ENCODE results near the gene SLCO4A1. TPM values are rescaled to one million over a fixed set of nuclear protein-coding genes. Genes with fewer than 3 reads are reported as not detected.

Gene SLCO4A1
- total RNA-seq, 5 donors from 2014 or later (not counting 1 experiment from before 2014, with no cell fraction given) = 0.98 to 7.2 (median 5.4) TPM

- H3K36me3 Mint-ChIP-seq = no peaks in the 10 kb centered on the region
- Histone ChIP-seq H3K36me3 (ENCODE audit: control insufficient read depth in 2 of 2, extremely low read depth in 1 of 2, insufficient read depth in 1 of 2, low read length in 1 of 2) (no peaks in the 10 kb centered on the region), H3K27me3 (replicated peaks in 1 of 2; ENCODE audit: control insufficient read depth in 2 of 2, extremely low read depth in 1 of 2, insufficient read depth in 2 of 2, low read length in 1 of 2) (peaks cover 5 to 61% of the 10 kb centered on the region in 2 experiments), H3K4me1 (ENCODE audit: control insufficient read depth in 1 of 2, extremely low read depth in 1 of 2, insufficient read depth in 2 of 2, low read length in 2 of 2) (peaks cover 6 to 19% of the 10 kb centered on the region in 2 experiments), H3K27ac (ENCODE audit: low read length) (no peak overlapping the region), H3K9me3 (no peaks in the 10 kb centered on the region), H3K4me3 (ENCODE audit: control insufficient read depth in 1 of 2, extremely low read depth in 1 of 2, low read length in 1 of 2) (peak overlapping the region in 1 of 2 donors; percentile 51)
- no peak overlapping the region for H3K27ac Mint-ChIP-seq
- peak overlapping the region in 2 of 3 donors; percentile 56 to 70 for H3K4me3 Mint-ChIP-seq
- DNase-seq = no peak
- H3K27me3 Mint-ChIP-seq = peaks cover 11 to 37% of the 10 kb centered on the region in 2 donors
- ChIA-PET CTCF (interaction anchor here (0.6 kb wide), 2 partner anchors 19 to 29 kb away, joined by 4 to 7 read pairs; no protein-coding TSS in a partner anchor), POLR2A (no interaction called here)
- H3K9me3 Mint-ChIP-seq = no peaks in the 10 kb centered on the region
- 69% methylated on average over 14 of the region's 16 CpGs for WGBS (ENCODE audit: insufficient coverage)
- peaks cover 7 to 27% (median 15%) of the 10 kb centered on the region in 3 donors for H3K4me1 Mint-ChIP-seq
- no peak for ATAC-seq (replicated peaks in 1 of 4)
These were observed 65.1 kb downstream of the SLCO4A1 start for GRCh38 chr20:62707276-62707920.

GRCh38 chr20:62707921-62708521 is 65.7 kb downstream of the SLCO4A1 start:
- CTCF ChIA-PET = interaction anchor here in 1 of 2 donors (0.6 kb wide), 1 partner anchor 20 kb away, joined by 7 read pairs; no protein-coding TSS in a partner anchor

GRCh38 chr20:62708591-62709536 is 66.6 kb downstream of the SLCO4A1 start, which contains the start of gene NTSR1:
NTSR1 (plus strand) TSS chr20:62708836; CDS start chr20:62709208, 372 bp downstream.
- Mint-ChIP-seq H3K27me3 (peaks cover 11 to 35% of the 10 kb centered on the region in 2 donors), H3K27ac (no peak within 1 kb of the TSS), H3K4me3 (peak within 1 kb of the TSS; percentile 47 to 70 (median 56)), H3K36me3 (no peaks in the 10 kb centered on the region), H3K9me3 (no peaks in the 10 kb centered on the region), H3K4me1 (peaks cover 0 to 22% (median 11%) of the 10 kb centered on the region in 3 donors)
- ChIA-PET CTCF (no interaction called here), POLR2A (no interaction called here)
- ATAC-seq (replicated peaks in 1 of 4) (peak; percentile 35 to 52 (median 41)), DNase-seq (no peak)
- H3K27ac ChIP-seq (ENCODE audit: low read length) = no peak within 1 kb of the TSS
- 15% methylated on average over 112 of the region's 124 CpGs for WGBS (ENCODE audit: insufficient coverage)
- H3K27me3 ChIP-seq (replicated peaks in 1 of 2; ENCODE audit: control insufficient read depth in 2 of 2, extremely low read depth in 1 of 2, insufficient read depth in 2 of 2, low read length in 1 of 2) = peaks cover 5 to 57% of the 10 kb centered on the region in 2 experiments
- H3K9me3 ChIP-seq = no peaks in the 10 kb centered on the region
- no peaks in the 10 kb centered on the region for H3K36me3 ChIP-seq (ENCODE audit: control insufficient read depth in 2 of 2, extremely low read depth in 1 of 2, insufficient read depth in 1 of 2, low read length in 1 of 2)
- H3K4me1 ChIP-seq (ENCODE audit: control insufficient read depth in 1 of 2, extremely low read depth in 1 of 2, insufficient read depth in 2 of 2, low read length in 2 of 2) = peaks cover 6 to 15% of the 10 kb centered on the region in 2 experiments
- peak within 1 kb of the TSS in 1 of 2 donors; percentile 51 for H3K4me3 ChIP-seq (ENCODE audit: control insufficient read depth in 1 of 2, extremely low read depth in 1 of 2, low read length in 1 of 2)

More at GRCh38 chr20:62707921-62708521, 65.7 kb downstream of the SLCO4A1 start:
- peak overlapping the region in 1 of 2 donors; percentile 51 for H3K4me3 ChIP-seq (ENCODE audit: control insufficient read depth in 1 of 2, extremely low read depth in 1 of 2, low read length in 1 of 2)
- no peaks in the 10 kb centered on the region for H3K36me3 ChIP-seq (ENCODE audit: control insufficient read depth in 2 of 2, extremely low read depth in 1 of 2, insufficient read depth in 1 of 2, low read length in 1 of 2)
- DNase-seq (peak in 11 of 35 experiments; percentile 10 to 34 (median 17)), ATAC-seq (replicated peaks in 1 of 4) (peak in 3 of 4 experiments; percentile 23 to 65 (median 30))
- POLR2A ChIA-PET = no interaction called here
- Mint-ChIP-seq H3K36me3 (no peaks in the 10 kb centered on the region), H3K4me1 (peaks cover 7 to 27% (median 15%) of the 10 kb centered on the region in 3 donors), H3K27me3 (peaks cover 11 to 37% of the 10 kb centered on the region in 2 donors), H3K4me3 (peak overlapping the region; percentile 47 to 70 (median 56)), H3K27ac (no peak overlapping the region), H3K9me3 (no peaks in the 10 kb centered on the region)
- H3K27ac ChIP-seq (ENCODE audit: low read length) = no peak overlapping the region
- H3K9me3 ChIP-seq = no peaks in the 10 kb centered on the region
- 1% methylated on average over 12 of the region's 20 CpGs for WGBS (ENCODE audit: insufficient coverage)
- peaks cover 6 to 19% of the 10 kb centered on the region in 2 experiments for H3K4me1 ChIP-seq (ENCODE audit: control insufficient read depth in 1 of 2, extremely low read depth in 1 of 2, insufficient read depth in 2 of 2, low read length in 2 of 2)
- H3K27me3 ChIP-seq (replicated peaks in 1 of 2; ENCODE audit: control insufficient read depth in 2 of 2, extremely low read depth in 1 of 2, insufficient read depth in 2 of 2, low read length in 1 of 2) = peaks cover 5 to 60% of the 10 kb centered on the region in 2 experiments

GRCh38 chr20:62709537-62709905 is 67.2 kb downstream of the SLCO4A1 start:
- Histone ChIP-seq H3K9me3 (no peaks in the 10 kb centered on the region), H3K4me1 (ENCODE audit: control insufficient read depth in 1 of 2, extremely low read depth in 1 of 2, insufficient read depth in 2 of 2, low read length in 2 of 2) (peaks cover 6 to 12% of the 10 kb centered on the region in 2 experiments), H3K36me3 (ENCODE audit: control insufficient read depth in 2 of 2, extremely low read depth in 1 of 2, insufficient read depth in 1 of 2, low read length in 1 of 2) (no peaks in the 10 kb centered on the region), H3K27ac (ENCODE audit: low read length) (no peak overlapping the region), H3K4me3 (ENCODE audit: control insufficient read depth in 1 of 2, extremely low read depth in 1 of 2, low read length in 1 of 2) (no peak overlapping the region), H3K27me3 (replicated peaks in 1 of 2; ENCODE audit: control insufficient read depth in 2 of 2, extremely low read depth in 1 of 2, insufficient read depth in 2 of 2, low read length in 1 of 2) (peaks cover 5 to 56% of the 10 kb centered on the region in 2 experiments)
- Mint-ChIP-seq H3K36me3 (no peaks in the 10 kb centered on the region), H3K4me1 (peaks cover 0 to 22% (median 7%) of the 10 kb centered on the region in 3 donors), H3K27ac (no peak overlapping the region), H3K4me3 (peak overlapping the region in 1 of 3 donors; percentile 41), H3K27me3 (peaks cover 11 to 35% of the 10 kb centered on the region in 2 donors), H3K9me3 (no peaks in the 10 kb centered on the region)
- no peak for DNase-seq
- CTCF ChIA-PET = no interaction called here
- 85% methylated on average over 18 of the region's 30 CpGs for WGBS (ENCODE audit: insufficient coverage)
- no peak for ATAC-seq (replicated peaks in 1 of 4)
- POLR2A ChIA-PET = no interaction called here

- Histone ChIP-seq H3K4me3 (ENCODE audit: control insufficient read depth in 1 of 2, extremely low read depth in 1 of 2, low read length in 1 of 2) (no peak overlapping the region), H3K4me1 (ENCODE audit: control insufficient read depth in 1 of 2, extremely low read depth in 1 of 2, insufficient read depth in 2 of 2, low read length in 2 of 2) (peaks cover 6 to 13% of the 10 kb centered on the region in 2 experiments), H3K36me3 (ENCODE audit: control insufficient read depth in 2 of 2, extremely low read depth in 1 of 2, insufficient read depth in 1 of 2, low read length in 1 of 2) (no peaks in the 10 kb centered on the region), H3K9me3 (no peaks in the 10 kb centered on the region), H3K27me3 (replicated peaks in 1 of 2; ENCODE audit: control insufficient read depth in 2 of 2, extremely low read depth in 1 of 2, insufficient read depth in 2 of 2, low read length in 1 of 2) (peaks cover 5 to 53% of the 10 kb centered on the region in 2 experiments), H3K27ac (ENCODE audit: low read length) (no peak overlapping the region)
- DNase-seq (no peak), ATAC-seq (replicated peaks in 1 of 4) (no peak)
- 75% methylated on average over 14 of the region's 20 CpGs for WGBS (ENCODE audit: insufficient coverage)
- Mint-ChIP-seq H3K4me3 (peak overlapping the region in 1 of 3 donors; percentile 41), H3K27ac (peak overlapping the region in 1 of 2 donors; percentile 47), H3K9me3 (no peaks in the 10 kb centered on the region), H3K36me3 (no peaks in the 10 kb centered on the region), H3K4me1 (peaks cover 0 to 24% (median 9%) of the 10 kb centered on the region in 3 donors), H3K27me3 (peaks cover 11 to 35% of the 10 kb centered on the region in 2 donors)
- POLR2A ChIA-PET = no interaction called here
- CTCF ChIA-PET = no interaction called here
These were observed 68.0 kb downstream of the SLCO4A1 start for GRCh38 chr20:62710221-62710885.
